Neural progenitor cell (in vitro differentiated cells): Measurements from ENCODE around the gene SPACA6. TPM values are rescaled to one million over a fixed set of nuclear protein-coding genes. Genes with fewer than 3 reads are reported as not detected.
A peak's percentile ranks its signal among the peaks of the same experiment; 100 is the strongest.

Source experiments
- DNase-seq: peaks from one replicate; pipeline ENCODE4 v3.0.0-alpha.2; 2016; ENCODE audit warnings: low spot score
- H2AFZ ChIP-seq: fragments of 200-600 bp; sonication (generic); replicated peaks from 2 replicates; pipeline ENCODE4 v1.6.1; 2016; ENCODE audit warnings: antibody characterized with exemption
- H3F3A ChIP-seq: fragments of 200-600 bp; sonication (generic); 2 replicates; pipeline ENCODE4 v1.6.1; 2016; ENCODE audit warnings: antibody characterized with exemption, low read depth
- H3K27ac ChIP-seq: fragments of 200-600 bp; sonication (generic); 2 replicates; pipeline ENCODE4 v1.5.1; 2016; ENCODE audit warnings: mild to moderate bottlenecking
- H3K27me3 ChIP-seq: fragments of 200-600 bp; sonication (generic); 2 replicates; pipeline ENCODE4 v1.6.1; 2016; ENCODE audit warnings: mild to moderate bottlenecking, moderate library complexity
- H3K36me3 ChIP-seq: fragments of 200-600 bp; sonication (generic); 2 replicates; pipeline ENCODE4 v1.5.1; 2016
- H3K4me1 ChIP-seq: fragments of 200-600 bp; sonication (generic); 2 replicates; pipeline ENCODE4 v1.6.1; 2016; ENCODE audit warnings: mixed run types
- H3K4me2 ChIP-seq: fragments of 200-600 bp; sonication (generic); 2 replicates; pipeline ENCODE4 v1.6.1; 2016
- H3K4me3 ChIP-seq: fragments of 200-600 bp; sonication (generic); 2 replicates; pipeline ENCODE4 v1.5.1; 2016
- H3K79me2 ChIP-seq: fragments of 200-600 bp; sonication (generic); 2 replicates; pipeline ENCODE4 v1.6.1; 2016; ENCODE audit warnings: low read depth
- H3K9ac ChIP-seq: fragments of 200-600 bp; sonication (generic); 2 replicates; pipeline ENCODE4 v1.6.1; 2016
- H3K9me3 ChIP-seq: fragments of 200-600 bp; sonication (generic); 2 replicates; pipeline ENCODE4 v1.5.1; 2016; ENCODE audit warnings: low read depth
- H4K20me1 ChIP-seq: fragments of 200-600 bp; sonication (generic); 2 replicates; pipeline ENCODE4 v1.6.1; 2016; ENCODE audit warnings: low read depth
- H3K27ac Mint-ChIP-seq: 3 replicates; pipeline ENCODE4 v1.8.0; 2021; ENCODE audit warnings: mixed read lengths
- H3K27me3 Mint-ChIP-seq: 2 replicates; pipeline ENCODE4 v1.8.0; 2022; ENCODE audit warnings: low read depth, mild to moderate bottlenecking, inconsistent platforms, moderate library complexity, mixed read lengths; ENCODE audit not compliant: insufficient read depth
- H3K36me3 Mint-ChIP-seq: 3 replicates; pipeline ENCODE4 v1.8.0; 2021; ENCODE audit warnings: mixed read lengths
- H3K4me1 Mint-ChIP-seq: 3 replicates; pipeline ENCODE4 v1.8.0; 2021; ENCODE audit warnings: mixed read lengths
- H3K4me3 Mint-ChIP-seq: 3 replicates; pipeline ENCODE4 v1.8.0; 2021; ENCODE audit warnings: mild to moderate bottlenecking, moderate library complexity, mixed read lengths
- H3K9me3 Mint-ChIP-seq: 3 replicates; pipeline ENCODE4 v1.8.0; 2020; ENCODE audit warnings: mixed read lengths
- EZH2 ChIP-seq: fragments of 200-600 bp; sonication (generic); IDR thresholded peaks from 2 replicates; pipeline ENCODE4 v1.6.1; 2017; ENCODE audit warnings: antibody characterized with exemption, mild to moderate bottlenecking, moderate library complexity
- EZH2phosphoT487 ChIP-seq: fragments of 200-600 bp; sonication (generic); IDR thresholded peaks from 2 replicates; pipeline ENCODE4 v1.6.1; 2017; ENCODE audit warnings: antibody characterized with exemption
- total RNA-seq: library from RNA; depleted of rRNA; stranded (reverse); fragments of >200 nt; gene quantifications from 2 replicates; pipeline ENCODE4 v1.2.3, GENCODE V29; 2015; ENCODE audit warnings: low replicate concordance
- TF ChIP-seq, protein P1 (sequence below): fragments of 200-600 bp; sonication (generic); IDR thresholded peaks from 2 replicates; pipeline ENCODE4 v1.5.1; 2017; ENCODE audit warnings: antibody characterized with exemption, mild to moderate bottlenecking

The SPACA6 gene
- total RNA-seq, 1 donor from 2014 or later, result 6.9 TPM

GRCh38 chr19:51702103-51702824, 9.1 kb downstream of the SPACA6 start:
- Mint-ChIP-seq H3K27ac (no peak overlapping the region), H3K9me3 (no peaks in the 10 kb centered on the region), H3K27me3 (peaks cover 13% of the 10 kb centered on the region), H3K36me3 (peaks cover 57% of the 10 kb centered on the region), H3K4me3 (peak overlapping the region; percentile 62), H3K4me1 (peaks cover 24% of the 10 kb centered on the region)
- Histone ChIP-seq H3K4me2 (peak overlapping the region; percentile 94), H3F3A (peaks cover 17% of the 10 kb centered on the region), H3K9ac (no peak overlapping the region), H4K20me1 (peaks cover 20% of the 10 kb centered on the region), H3K27me3 (peaks cover 17% of the 10 kb centered on the region), H3K9me3 (no peaks in the 10 kb centered on the region), H3K27ac (no peak overlapping the region), H3K79me2 (no peaks in the 10 kb centered on the region), H3K36me3 (no peaks in the 10 kb centered on the region), H2AFZ (no peak overlapping the region), H3K4me1 (peaks cover 15% of the 10 kb centered on the region), H3K4me3 (peak overlapping the region; percentile 62)
- no peak for TF ChIP-seq EZH2
- no peak for TF ChIP-seq EZH2phosphoT487
- TF ChIP-seq, protein P1, sequence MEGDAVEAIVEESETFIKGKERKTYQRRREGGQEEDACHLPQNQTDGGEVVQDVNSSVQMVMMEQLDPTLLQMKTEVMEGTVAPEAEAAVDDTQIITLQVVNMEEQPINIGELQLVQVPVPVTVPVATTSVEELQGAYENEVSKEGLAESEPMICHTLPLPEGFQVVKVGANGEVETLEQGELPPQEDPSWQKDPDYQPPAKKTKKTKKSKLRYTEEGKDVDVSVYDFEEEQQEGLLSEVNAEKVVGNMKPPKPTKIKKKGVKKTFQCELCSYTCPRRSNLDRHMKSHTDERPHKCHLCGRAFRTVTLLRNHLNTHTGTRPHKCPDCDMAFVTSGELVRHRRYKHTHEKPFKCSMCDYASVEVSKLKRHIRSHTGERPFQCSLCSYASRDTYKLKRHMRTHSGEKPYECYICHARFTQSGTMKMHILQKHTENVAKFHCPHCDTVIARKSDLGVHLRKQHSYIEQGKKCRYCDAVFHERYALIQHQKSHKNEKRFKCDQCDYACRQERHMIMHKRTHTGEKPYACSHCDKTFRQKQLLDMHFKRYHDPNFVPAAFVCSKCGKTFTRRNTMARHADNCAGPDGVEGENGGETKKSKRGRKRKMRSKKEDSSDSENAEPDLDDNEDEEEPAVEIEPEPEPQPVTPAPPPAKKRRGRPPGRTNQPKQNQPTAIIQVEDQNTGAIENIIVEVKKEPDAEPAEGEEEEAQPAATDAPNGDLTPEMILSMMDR, result no peak
- peak; percentile 85 for DNase-seq

DNA sequence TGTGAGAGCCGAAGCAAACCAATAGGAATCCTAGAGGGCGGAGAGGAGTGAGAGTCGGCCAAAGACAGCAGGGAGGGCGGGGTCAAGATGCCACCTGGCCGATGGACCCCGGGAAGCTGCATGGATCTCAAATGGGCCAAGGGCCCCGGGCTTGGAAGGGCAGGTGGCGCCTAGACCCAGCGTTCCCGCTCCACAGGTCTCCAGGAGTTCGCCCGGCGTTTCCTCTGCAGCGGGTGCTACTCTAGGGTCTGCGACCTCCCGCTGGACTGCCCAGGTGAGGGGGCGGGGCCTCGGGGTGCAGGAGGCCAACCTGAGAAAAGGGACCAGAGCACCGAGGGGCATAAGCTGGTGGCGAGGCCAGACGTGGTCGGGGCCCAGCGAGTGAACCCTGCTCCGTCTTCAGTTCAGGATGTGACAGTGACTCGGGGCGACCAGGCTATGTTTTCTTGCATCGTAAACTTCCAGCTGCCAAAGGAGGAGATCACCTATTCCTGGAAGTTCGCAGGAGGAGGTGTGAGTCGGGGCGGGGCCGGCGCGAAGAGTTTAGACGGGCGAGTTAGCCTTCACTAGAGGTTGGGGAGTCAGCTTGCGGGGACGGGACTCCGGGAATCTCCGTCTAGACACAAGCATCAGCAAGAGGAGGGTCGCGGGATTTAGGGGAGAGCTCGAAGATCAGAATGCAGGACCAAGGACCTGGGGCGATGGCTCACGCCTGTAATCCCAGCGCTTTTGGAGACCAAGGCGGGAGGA, 9.9 kb downstream of the SPACA6 start:
- no peaks in the 10 kb centered on the region for H3K36me3 ChIP-seq
- Mint-ChIP-seq H3K4me3 (peak overlapping the region; percentile 85), H3K9me3 (no peaks in the 10 kb centered on the region), H3K4me1 (peaks cover 24% of the 10 kb centered on the region), H3K36me3 (peaks cover 49% of the 10 kb centered on the region), H3K27me3 (peaks cover 13% of the 10 kb centered on the region), H3K27ac (peak overlapping the region; percentile 21)
- H2AFZ ChIP-seq, result no peak overlapping the region
- TF ChIP-seq, protein P1, result no peak
- TF ChIP-seq EZH2phosphoT487 (no peak), EZH2 (no peak)
- peak overlapping the region; percentile 62 for H3K4me3 ChIP-seq
- no peak overlapping the region for H3K9ac ChIP-seq
- H4K20me1 ChIP-seq, result peaks cover 20% of the 10 kb centered on the region
- H3F3A ChIP-seq, result peaks cover 17% of the 10 kb centered on the region
- DNase-seq, result peak; percentile 49
- peaks cover 15% of the 10 kb centered on the region for H3K4me1 ChIP-seq
- peaks cover 17% of the 10 kb centered on the region for H3K27me3 ChIP-seq
- H3K27ac ChIP-seq, result no peak overlapping the region
- no peaks in the 10 kb centered on the region for H3K9me3 ChIP-seq
- H3K79me2 ChIP-seq, result no peaks in the 10 kb centered on the region
- peak overlapping the region; percentile 94 for H3K4me2 ChIP-seq

DNA sequence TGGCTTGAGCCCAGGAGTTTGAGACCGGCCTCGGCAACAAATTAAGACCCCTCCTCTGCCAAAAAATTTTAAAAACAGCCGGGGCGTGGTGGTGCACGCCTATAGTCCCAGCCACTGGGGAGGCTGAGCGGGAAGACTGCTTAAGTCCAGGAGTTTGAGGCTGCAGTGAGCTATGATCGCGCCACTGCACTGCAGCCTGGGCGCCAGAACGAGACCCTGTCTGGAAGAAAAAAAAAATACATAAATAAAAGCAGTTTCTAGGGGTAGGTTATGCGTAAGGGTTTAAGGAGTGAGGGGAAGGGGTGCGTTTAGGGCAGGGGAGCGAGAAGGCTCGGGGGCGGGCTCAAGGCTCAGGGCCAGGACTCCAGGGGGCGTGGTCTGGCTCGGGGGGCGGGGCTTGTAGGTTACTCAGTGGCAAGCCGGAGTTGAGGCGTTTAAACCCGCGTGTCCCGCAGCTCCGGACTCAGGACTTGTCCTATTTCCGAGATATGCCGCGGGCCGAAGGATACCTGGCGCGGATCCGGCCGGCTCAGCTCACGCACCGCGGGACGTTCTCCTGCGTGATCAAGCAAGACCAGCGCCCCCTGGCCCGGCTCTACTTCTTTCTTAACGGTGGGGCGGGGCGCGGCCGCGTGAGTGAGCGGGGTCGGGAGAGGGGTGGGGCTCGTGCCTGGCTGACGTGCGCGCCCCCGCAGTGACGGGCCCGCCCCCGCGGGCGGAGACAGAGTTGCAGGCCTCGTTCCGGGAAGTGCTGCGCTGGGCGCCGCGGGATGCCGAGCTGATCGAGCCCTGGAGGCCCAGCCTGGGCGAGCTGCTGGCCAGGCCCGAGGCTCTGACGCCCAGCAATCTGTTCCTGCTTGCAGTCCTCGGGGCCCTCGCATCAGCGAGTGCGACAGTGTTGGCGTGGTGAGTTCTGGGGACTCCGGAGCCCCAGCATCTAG, 10.7 kb downstream of the SPACA6 start:
- H3K4me3 Mint-ChIP-seq, result peak overlapping the region; percentile 85
- H3K27me3 Mint-ChIP-seq, result peaks cover 13% of the 10 kb centered on the region
- Histone ChIP-seq H3K79me2 (no peaks in the 10 kb centered on the region), H3K4me1 (peaks cover 15% of the 10 kb centered on the region), H3K27ac (no peak overlapping the region), H3K4me3 (peak overlapping the region; percentile 62), H2AFZ (no peak overlapping the region), H3K9me3 (no peaks in the 10 kb centered on the region), H3K36me3 (no peaks in the 10 kb centered on the region), H3F3A (peaks cover 17% of the 10 kb centered on the region), H3K4me2 (peak overlapping the region; percentile 94), H3K27me3 (peaks cover 17% of the 10 kb centered on the region), H4K20me1 (peaks cover 20% of the 10 kb centered on the region), H3K9ac (peak overlapping the region; percentile 81)
- DNase-seq, result peak; percentile 97
- H3K36me3 Mint-ChIP-seq, result peaks cover 47% of the 10 kb centered on the region
- TF ChIP-seq, protein P1, result peak; percentile 65
- no peak for TF ChIP-seq EZH2phosphoT487
- H3K9me3 Mint-ChIP-seq, result no peaks in the 10 kb centered on the region
- H3K4me1 Mint-ChIP-seq, result peaks cover 24% of the 10 kb centered on the region
- H3K27ac Mint-ChIP-seq, result no peak overlapping the region
